Ovary (tissue), 9 donors: ENCODE measurements around the gene SIPA1L2. TPM values are rescaled to one million over a fixed set of nuclear protein-coding genes. Genes with fewer than 3 reads are reported as not detected.
A peak's percentile ranks its signal among the peaks of the same experiment; 100 is the strongest.

ENCODE experiments used
- DNase-seq, 5 donors: peaks; one replicate each; pipeline ENCODE4 v3.0.0-alpha.2; 2019 to 2020
- H3K27ac ChIP-seq, 2 donors: fragments of 200-600 bp; one replicate each; pipeline versions ENCODE4 v1.5.1 to v1.8.0; 2019 to 2022
- H3K27me3 ChIP-seq: fragments of 200-600 bp; one replicate; pipeline ENCODE4 v1.8.0; 2022
- H3K36me3 ChIP-seq: fragments of 200-600 bp; sonication (generic); one replicate; pipeline ENCODE4 v1.5.1; 2019
- H3K4me1 ChIP-seq: one replicate; pipeline ENCODE4 v1.8.1; 2013; ENCODE audit warnings: mild to moderate bottlenecking, moderate library complexity; ENCODE audit not compliant: insufficient read depth
- H3K4me3 ChIP-seq: fragments of 200-600 bp; sonication (generic); one replicate; pipeline ENCODE4 v1.5.1; 2017
- H3K9me3 ChIP-seq, 2 donors: fragments of 200-600 bp in 1 of 2; sonication (generic) in 1 of 2; one replicate each; pipeline versions ENCODE4 v1.5.1 to v1.8.1; 2013 to 2019; ENCODE audit warnings: mild to moderate bottlenecking in 1 of 2, moderate library complexity in 1 of 2
- EP300 ChIP-seq: sonication (generic); formaldehyde crosslinking; IDR thresholded peaks from one replicate; pipeline ENCODE4 v1.6.1; 2017; ENCODE audit warnings: antibody characterized with exemption
- POLR2A ChIP-seq: fragments of 450-650 bp; IDR thresholded peaks from one replicate; pipeline ENCODE4 v1.6.1; 2017; ENCODE audit warnings: antibody characterized with exemption, mild to moderate bottlenecking, moderate library complexity
- WGBS, 3 donors: extraction: QIAGEN DNeasy Blood & Tissue Kit in 1 of 3; methylation state at CpG; one replicate each; pipeline versions ENCODE4 v1.1.5 to v1.1.7; 2013 to 2017; 5-methylcytosine and 5-hydroxymethylcytosine counted together
- intact Hi-C, 4 donors: fragments of 100-400 bp; cut with DNase I; formaldehyde crosslinking; loops; one replicate each; pipeline versions ENCODE4 v1.11.0 to v1.15.1; 2022 to 2023
- polyA plus RNA-seq, 2 donors: library from polyadenylated mRNA; stranded (reverse); fragments of 200-250 nt in 1 of 2; fragments of 350-450 nt in 1 of 2; fragmentation: Illumina TruSeq in 1 of 2; extraction: RNeasy Lipid Tissue Mini Kit (QIAGEN cat#74804) in 1 of 2; gene quantifications; one replicate each; pipeline ENCODE4 v1.2.3, GENCODE V29; 2013 to 2014
- total RNA-seq, 7 donors: library from RNA; depleted of rRNA in 2 of 7; stranded (reverse); fragments of >200 nt in 2 of 7; fragmentation: NEBNext Ultra II Directional in 3 of 7; extraction: Animal tissue kit (Norgen Biotek cat#: 25700) in 3 of 7; gene quantifications; one replicate each; pipeline versions ENCODE4 v1.1.0 to v1.2.4, GENCODE V29; 2016 to 2023
- TF ChIP-seq, protein P1 (sequence below), 3 donors: fragments of 450-650 bp in 2 of 3; fragments of 200-600 bp in 1 of 3; IDR thresholded peaks; one replicate each; pipeline versions ENCODE4 v1.5.1 to v1.8.0; 2016 to 2022; ENCODE audit warnings: antibody characterized with exemption in 3 of 3, mild to moderate bottlenecking in 1 of 3
- donor health status: DM: no; HTN: no; CAD: no; lungs with moderate emphysema.
- donor health status: DM: no; HTN: no; CAD: no.
- donor health status: Bipolar disorder and iron deficiency.
- donor health status: DM: yes; HTN: yes; CAD: no.
- donor health status: DM: no; HTN: no; CAD: no.
- donor health status: DM: yes; HTN: yes; CAD: no.

The SIPA1L2 gene
- total and polyA plus RNA-seq, 9 donors: 12.3 to 52.9 (median 20.1) TPM

DNA sequence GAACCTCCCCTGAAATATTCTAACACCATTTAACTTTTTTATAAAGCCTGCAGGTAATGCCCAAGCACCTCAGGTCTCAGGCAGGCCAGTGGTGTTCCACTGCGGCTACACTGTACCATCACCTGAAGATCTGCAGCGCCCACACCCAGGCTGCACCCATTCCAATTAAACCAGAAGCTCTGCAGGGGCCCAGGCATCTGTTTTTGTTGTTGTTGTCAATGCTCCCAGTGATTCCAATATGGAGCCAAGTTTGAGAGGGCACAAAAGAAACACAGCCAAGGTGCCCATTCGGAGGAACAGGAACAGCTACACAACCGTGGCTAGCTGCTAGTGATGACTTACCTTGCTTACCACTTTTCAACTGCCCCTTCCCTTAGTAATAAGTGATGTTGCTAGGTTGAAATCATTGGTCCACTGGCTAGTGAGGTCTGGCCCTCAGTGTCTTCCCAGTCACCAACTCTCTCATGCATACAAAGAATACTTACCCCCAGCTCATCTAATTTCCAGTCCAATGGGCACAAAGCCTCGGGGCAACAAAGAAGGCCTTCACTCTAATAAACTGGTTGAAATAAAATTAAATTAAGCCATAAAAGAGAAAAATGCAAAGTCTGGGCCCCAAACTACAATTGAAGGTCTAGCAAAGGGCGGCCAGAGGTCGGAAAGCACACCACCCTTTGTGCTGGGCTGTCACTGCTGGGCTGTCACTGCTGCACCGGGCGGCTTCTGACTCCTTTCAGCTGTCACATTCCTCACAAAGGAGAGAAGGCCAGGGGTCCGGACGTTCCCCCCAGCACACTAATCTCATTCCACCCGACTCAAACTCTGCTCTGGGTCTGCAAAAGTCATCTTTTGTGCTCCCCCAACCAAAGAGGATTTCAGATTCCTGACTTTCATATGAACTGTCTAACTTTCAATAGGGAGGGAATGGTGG is 34.9 kb downstream of the SIPA1L2 start:
- 90 to 96% (median 94%) methylated on average over 12 of the region's 12 CpGs for WGBS, 3 donors
- no peaks in the 10 kb centered on the region for H3K9me3 ChIP-seq
- no peak overlapping the region for H3K4me3 ChIP-seq
- no peaks in the 10 kb centered on the region for H3K27me3 ChIP-seq
- peaks cover 13% of the 10 kb centered on the region for H3K4me1 ChIP-seq
- H3K27ac ChIP-seq: no peak overlapping the region
- DNase-seq: no peak
- TF ChIP-seq, protein P1, sequence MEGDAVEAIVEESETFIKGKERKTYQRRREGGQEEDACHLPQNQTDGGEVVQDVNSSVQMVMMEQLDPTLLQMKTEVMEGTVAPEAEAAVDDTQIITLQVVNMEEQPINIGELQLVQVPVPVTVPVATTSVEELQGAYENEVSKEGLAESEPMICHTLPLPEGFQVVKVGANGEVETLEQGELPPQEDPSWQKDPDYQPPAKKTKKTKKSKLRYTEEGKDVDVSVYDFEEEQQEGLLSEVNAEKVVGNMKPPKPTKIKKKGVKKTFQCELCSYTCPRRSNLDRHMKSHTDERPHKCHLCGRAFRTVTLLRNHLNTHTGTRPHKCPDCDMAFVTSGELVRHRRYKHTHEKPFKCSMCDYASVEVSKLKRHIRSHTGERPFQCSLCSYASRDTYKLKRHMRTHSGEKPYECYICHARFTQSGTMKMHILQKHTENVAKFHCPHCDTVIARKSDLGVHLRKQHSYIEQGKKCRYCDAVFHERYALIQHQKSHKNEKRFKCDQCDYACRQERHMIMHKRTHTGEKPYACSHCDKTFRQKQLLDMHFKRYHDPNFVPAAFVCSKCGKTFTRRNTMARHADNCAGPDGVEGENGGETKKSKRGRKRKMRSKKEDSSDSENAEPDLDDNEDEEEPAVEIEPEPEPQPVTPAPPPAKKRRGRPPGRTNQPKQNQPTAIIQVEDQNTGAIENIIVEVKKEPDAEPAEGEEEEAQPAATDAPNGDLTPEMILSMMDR (IDR thresholded peaks at IDR 0.05): no peak
- no peak for TF ChIP-seq EP300
- TF ChIP-seq POLR2A: no peak
- intact Hi-C loops: no loop called here
- no peaks in the 10 kb centered on the region for H3K36me3 ChIP-seq

DNA sequence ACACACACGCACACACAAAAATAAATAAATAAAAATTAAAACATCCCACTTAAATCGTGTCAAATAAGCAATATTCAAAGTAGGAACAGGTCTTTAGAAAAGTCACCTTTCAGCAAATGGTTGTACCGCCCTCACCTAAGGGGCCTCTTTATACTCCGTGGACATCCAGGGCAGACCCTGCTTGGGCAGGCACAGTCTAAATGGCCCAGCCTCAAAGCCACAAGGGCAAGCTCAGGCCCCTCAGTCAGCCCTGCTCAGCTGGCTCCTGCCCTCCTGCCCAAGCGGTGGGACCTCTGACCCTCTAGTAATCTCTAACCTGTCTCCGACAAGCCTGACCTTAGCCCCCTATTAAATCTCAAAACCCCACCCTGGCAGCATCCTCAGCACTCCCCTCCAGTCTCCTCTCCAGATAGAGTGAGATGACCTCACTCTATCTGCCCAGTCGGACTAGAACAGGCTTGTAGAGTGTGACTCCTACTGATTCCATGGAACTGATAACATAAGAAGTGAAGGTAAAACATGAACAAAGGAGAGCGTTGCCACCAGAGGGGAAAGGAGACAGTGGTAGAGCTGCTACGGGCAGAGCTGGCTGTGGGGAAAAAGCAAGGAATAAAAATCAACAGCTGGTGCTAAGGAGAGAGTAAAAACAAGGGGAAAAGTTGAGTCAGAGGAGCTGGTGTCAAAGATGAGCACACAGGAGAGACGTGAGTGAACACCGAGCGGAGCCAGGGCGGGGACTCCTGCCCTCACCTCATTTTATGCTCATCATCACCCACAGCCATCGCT is 36.0 kb downstream of the SIPA1L2 start:
- DNase-seq: peak in 2 of 5 donors; percentile 26 to 41
- no peaks in the 10 kb centered on the region for H3K36me3 ChIP-seq
- no peak overlapping the region for H3K27ac ChIP-seq
- TF ChIP-seq EP300 (no peak), POLR2A (no peak)
- TF ChIP-seq, protein P1 (IDR thresholded peaks at IDR 0.05): no peak
- H3K27me3 ChIP-seq: no peaks in the 10 kb centered on the region
- no peak overlapping the region for H3K4me3 ChIP-seq
- intact Hi-C loops: no loop called here
- no peaks in the 10 kb centered on the region for H3K9me3 ChIP-seq
- peaks cover 15% of the 10 kb centered on the region for H3K4me1 ChIP-seq
- 55 to 62% (median 55%) methylated on average over 14 of the region's 14 CpGs for WGBS, 3 donors

DNA sequence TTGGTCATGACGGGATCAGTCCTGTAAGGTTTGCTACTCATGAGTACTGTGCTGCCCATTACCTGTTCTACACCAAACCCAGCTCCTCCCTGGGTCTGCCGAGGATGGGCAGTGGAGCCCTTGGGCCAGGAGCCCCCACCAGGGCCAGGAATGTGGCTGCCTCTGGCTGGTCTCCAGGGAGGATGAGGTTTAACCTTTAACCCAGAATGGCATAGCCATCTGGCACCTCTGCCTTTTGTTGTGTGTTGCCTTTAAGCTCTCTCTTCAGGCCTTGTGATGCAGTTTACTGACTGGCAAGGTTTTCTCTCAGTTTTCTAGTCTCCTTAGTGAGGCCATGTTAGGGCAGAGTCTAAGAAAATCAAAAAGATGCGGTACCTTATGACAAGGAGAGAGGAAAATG is 38.6 kb downstream of the SIPA1L2 start:
- H3K9me3 ChIP-seq: no peaks in the 10 kb centered on the region
- intact Hi-C loops: no loop called here
- TF ChIP-seq POLR2A (no peak), EP300 (no peak)
- TF ChIP-seq, protein P1 (IDR thresholded peaks at IDR 0.05): no peak
- no peaks in the 10 kb centered on the region for H3K27me3 ChIP-seq
- no peaks in the 10 kb centered on the region for H3K36me3 ChIP-seq
- DNase-seq: no peak
- H3K4me1 ChIP-seq: peaks cover 12% of the 10 kb centered on the region
- H3K27ac ChIP-seq: no peak overlapping the region
- WGBS, 3 donors: 92 to 97% (median 94%) methylated on average over 3 of the region's 3 CpGs
- H3K4me3 ChIP-seq: no peak overlapping the region

DNA sequence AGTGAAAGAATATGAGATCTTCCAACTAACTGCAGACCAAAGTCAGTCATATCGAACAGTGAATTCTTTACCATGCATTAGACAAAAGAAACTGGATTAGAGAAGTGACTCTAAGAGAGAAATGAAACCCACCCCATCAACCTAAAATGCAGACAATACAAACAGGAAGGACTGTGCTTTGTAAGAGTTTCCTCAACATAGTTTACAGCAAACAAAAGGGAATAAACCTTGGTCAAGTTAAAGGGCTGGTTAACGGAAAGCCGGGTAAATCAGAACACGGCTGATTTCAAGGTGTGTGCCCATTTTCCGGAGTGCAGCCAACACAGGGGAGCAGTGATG is 39.2 kb downstream of the SIPA1L2 start:
- intact Hi-C loops: no loop called here
- no peaks in the 10 kb centered on the region for H3K9me3 ChIP-seq
- 86 to 96% (median 88%) methylated on average over 5 of the region's 5 CpGs for WGBS, 3 donors
- no peak for DNase-seq
- no peaks in the 10 kb centered on the region for H3K36me3 ChIP-seq
- H3K27ac ChIP-seq: no peak overlapping the region
- TF ChIP-seq, protein P1 (IDR thresholded peaks at IDR 0.05): no peak
- TF ChIP-seq EP300: no peak
- no peak for TF ChIP-seq POLR2A
- no peaks in the 10 kb centered on the region for H3K27me3 ChIP-seq
- no peak overlapping the region for H3K4me3 ChIP-seq
- H3K4me1 ChIP-seq: peaks cover 12% of the 10 kb centered on the region
